HG03460 (cell line): Measurements from ENCODE around the gene ARHGEF11.

Source experiments
- ATAC-seq: cut with Tn5 transposase; IDR thresholded peaks from one replicate; pipeline ENCODE4 v1.9.1; 2021; ENCODE audit not compliant: unreplicated experiment

The ARHGEF11 gene

GRCh38 chr1:156898161-156898566, 147.4 kb downstream of the ARHGEF11 start:
- ATAC-seq, result no peak

GRCh38 chr1:156897078-156897825, 148.3 kb downstream of the ARHGEF11 start:
- ATAC-seq, result no peak

- ATAC-seq, result no peak
Measured at GRCh38 chr1:156896490-156897033, 149.0 kb downstream of the ARHGEF11 start.

- no peak for ATAC-seq
Measured at GRCh38 chr1:156895927-156896326, 149.6 kb downstream of the ARHGEF11 start.

- no peak for ATAC-seq
Measured at GRCh38 chr1:156895455-156895812, 150.1 kb downstream of the ARHGEF11 start.

GRCh38 chr1:156894711-156895454, 150.7 kb downstream of the ARHGEF11 start:
- ATAC-seq, result no peak

GRCh38 chr1:156894001-156894400, 151.5 kb downstream of the ARHGEF11 start:
- ATAC-seq, result no peak

- ATAC-seq, result no peak
Measured at GRCh38 chr1:156893048-156893953, 152.2 kb downstream of the ARHGEF11 start, which contains the start of gene PEAR1. Gene PEAR1, plus strand, starts transcription at chr1:156893718. Its CDS starts 10,209 bp downstream, at chr1:156903927.

GRCh38 chr1:156892190-156893047, 153.1 kb downstream of the ARHGEF11 start:
- ATAC-seq, result no peak

- no peak for ATAC-seq
Measured at GRCh38 chr1:156889802-156890580, 155.6 kb downstream of the ARHGEF11 start.

- no peak for ATAC-seq
Measured at GRCh38 chr1:156887734-156888133, 157.8 kb downstream of the ARHGEF11 start.

GRCh38 chr1:156887317-156887716, 158.2 kb downstream of the ARHGEF11 start:
- no peak for ATAC-seq

- ATAC-seq, result no peak
Measured at GRCh38 chr1:156886583-156887281, 158.8 kb downstream of the ARHGEF11 start.

- no peak for ATAC-seq
Measured at GRCh38 chr1:156885880-156886355, 159.6 kb downstream of the ARHGEF11 start.

- ATAC-seq, result no peak
Measured at GRCh38 chr1:156885314-156885713, 160.2 kb downstream of the ARHGEF11 start.
